ENCODE data around the gene NLRC5.

Gene NLRC5

DNA sequence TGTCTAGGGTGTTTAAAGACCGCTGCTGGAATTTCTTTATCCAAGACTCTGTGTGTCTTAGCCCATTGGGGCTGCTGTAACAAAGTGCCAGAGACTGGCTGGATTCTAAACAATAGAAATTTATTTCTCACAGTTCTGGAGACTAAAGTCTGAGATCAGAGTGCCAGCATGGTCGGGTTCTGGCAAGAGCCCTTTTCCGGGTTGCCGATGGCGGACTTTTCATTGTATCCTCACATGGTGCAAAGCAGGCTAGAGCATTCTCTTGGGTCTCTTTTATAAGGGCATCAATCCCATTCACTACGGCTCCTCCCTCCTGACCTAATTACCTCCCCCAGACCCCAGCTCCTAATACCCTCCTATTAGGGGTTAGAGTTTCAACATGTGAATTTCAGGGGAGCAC is 9.5 kb downstream of the NLRC5 start:
- H3K4me3 ChIP-seq (ENCODE audit: low read depth, low read length): no peak overlapping the region
- in situ Hi-C loops (cut with HindIII; ENCODE audit: low sequenced_read_pairs): no loop called here
- TF ChIP-seq CTCF (IDR thresholded peaks at IDR 0.05; ENCODE audit: low read depth, low read length): no peak
- DNase-seq (ENCODE audit: low read depth, low spot score): no peak

DNA sequence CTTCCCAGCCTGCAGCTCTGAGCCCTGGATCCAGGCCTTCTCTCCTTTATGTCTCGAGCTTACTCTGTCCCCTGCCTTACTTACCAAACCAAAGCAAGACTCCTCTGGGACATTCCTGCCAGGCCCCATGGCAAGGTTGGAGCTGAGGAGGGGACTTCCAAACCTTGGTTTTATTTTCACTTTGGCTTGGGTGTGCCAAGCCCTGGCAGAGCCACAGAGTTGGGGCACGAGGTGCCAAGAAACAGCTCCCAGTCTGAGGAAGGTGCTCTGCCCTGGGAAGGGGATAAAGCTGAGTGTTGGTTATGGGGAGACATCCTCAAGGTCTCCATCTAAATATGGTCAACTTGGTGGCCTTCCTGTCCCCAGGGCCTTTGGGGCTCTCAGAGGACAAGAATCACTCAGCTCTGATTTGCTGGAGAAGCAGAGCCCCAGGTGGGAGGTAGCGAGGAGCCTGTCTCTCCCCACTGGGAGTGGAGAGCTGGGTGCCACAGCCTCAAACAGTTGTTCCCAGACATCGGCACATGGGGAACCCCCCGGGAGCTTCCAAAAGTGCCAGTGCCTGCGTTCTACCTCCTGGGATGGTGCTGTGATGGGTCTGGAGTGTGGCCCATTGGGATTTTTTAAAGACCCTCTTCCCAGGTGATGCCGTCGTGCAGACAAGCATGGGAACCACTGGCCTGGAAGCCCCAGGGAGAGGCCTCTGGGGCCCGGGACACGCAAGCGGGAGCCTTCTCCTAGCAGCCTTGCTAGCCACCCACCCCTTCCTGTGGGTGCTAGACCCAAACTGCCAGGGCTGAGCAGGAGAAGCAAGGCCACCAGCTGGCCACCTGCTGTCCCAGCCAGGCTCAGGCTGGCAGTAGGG is 10.3 kb downstream of the NLRC5 start:
- no peak for DNase-seq (ENCODE audit: low read depth, low spot score)
- TF ChIP-seq CTCF (IDR thresholded peaks at IDR 0.05; ENCODE audit: low read depth, low read length): no peak
- H3K4me3 ChIP-seq (ENCODE audit: low read depth, low read length): no peak overlapping the region
- in situ Hi-C loops (cut with HindIII; ENCODE audit: low sequenced_read_pairs): no loop called here

DNA sequence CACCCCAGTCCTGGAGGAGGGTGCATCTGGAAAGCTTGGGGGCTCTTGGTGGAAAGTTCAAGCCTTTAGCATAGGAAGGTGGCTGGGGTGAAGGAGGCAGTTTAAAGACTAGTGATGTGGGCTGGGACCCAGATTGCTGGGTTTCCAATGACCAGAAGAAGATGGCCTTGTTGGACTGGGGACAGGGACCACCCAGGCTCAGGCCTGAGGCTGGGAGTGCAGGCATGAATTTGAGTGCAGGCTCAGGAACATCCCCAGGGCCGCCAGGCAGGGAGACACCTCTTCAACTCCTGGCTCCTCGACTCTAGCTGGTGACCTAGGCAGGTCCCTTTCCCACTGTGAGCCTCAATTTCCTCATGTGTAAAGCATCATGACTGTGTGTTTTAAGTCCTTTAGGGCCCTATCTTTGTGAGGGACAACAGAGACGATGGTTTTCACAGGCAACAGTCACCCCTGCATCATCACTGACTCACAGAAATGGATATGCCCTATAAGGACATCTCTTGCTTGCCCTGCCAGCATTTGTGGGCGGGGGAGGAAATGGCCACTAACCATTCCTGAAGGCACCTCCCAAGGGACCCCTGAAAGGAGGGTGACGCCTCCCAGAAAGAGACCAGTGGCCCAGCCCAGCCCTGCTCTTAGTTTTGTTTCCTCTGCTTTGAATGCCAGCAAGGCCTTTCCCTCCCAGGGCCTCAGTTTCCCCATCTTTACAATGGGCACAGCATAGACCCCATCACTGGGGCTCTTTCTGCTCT is 11.1 kb downstream of the NLRC5 start:
- peak; percentile 94 for DNase-seq (ENCODE audit: low read depth, low spot score)
- H3K4me3 ChIP-seq (ENCODE audit: low read depth, low read length): no peak overlapping the region

DNA sequence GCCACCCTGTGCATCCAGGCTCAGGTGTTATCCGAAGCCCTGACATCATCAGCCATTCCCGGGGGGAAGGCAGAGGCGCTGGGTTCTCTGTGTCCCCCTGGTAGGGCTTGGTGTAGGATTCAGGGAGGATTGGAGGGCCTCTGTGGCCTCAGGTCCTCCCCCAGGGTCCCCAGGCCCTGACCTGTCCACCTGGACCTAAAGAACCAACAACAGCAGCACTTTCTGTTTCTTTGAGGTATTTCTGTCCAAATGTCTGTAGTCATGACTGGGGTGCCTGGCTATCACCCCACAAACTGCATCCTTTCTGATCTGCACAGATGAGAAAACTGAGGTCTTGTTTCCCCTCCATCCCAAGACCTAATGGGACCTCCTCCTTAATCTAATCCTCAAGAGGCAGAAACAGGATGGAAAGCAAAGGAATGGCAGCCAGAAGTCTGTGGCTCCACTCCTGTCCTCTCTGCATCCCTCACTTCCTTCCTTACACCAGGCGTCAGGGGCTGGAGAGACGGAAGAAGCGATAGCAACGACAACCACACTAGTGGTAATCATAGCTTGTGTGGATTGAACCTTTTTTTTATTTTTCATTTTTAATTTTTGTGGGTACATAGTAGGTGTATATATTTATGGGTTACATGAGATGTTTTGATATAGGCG is 11.8 kb downstream of the NLRC5 start:
- in situ Hi-C loops (cut with HindIII; ENCODE audit: low sequenced_read_pairs): no loop called here
- no peak for DNase-seq (ENCODE audit: low read depth, low spot score)
- H3K4me3 ChIP-seq (ENCODE audit: low read depth, low read length): no peak overlapping the region
- no peak for TF ChIP-seq CTCF (IDR thresholded peaks at IDR 0.05; ENCODE audit: low read depth, low read length)

More for the DNA sequence above, 11.1 kb downstream of the NLRC5 start:
- TF ChIP-seq CTCF (IDR thresholded peaks at IDR 0.05; ENCODE audit: low read depth, low read length): no peak
- in situ Hi-C loops (cut with HindIII; ENCODE audit: low sequenced_read_pairs): no loop called here

- DNase-seq (ENCODE audit: low read depth, low spot score): no peak
- H3K4me3 ChIP-seq (ENCODE audit: low read depth, low read length): no peak overlapping the region
- in situ Hi-C loops (cut with HindIII; ENCODE audit: low sequenced_read_pairs): no loop called here
These were observed 14.4 kb downstream of the NLRC5 start for GRCh38 chr16:57003439-57004386.

More at GRCh38 chr16:57003439-57004386, 14.4 kb downstream of the NLRC5 start:
- no peak for TF ChIP-seq CTCF (IDR thresholded peaks at IDR 0.05; ENCODE audit: low read depth, low read length)
